Osteocyte (in vitro differentiated cells): ENCODE measurements around the gene UBAP2. TPM values are rescaled to one million over a fixed set of nuclear protein-coding genes. Genes with fewer than 3 reads are reported as not detected.

Source experiments
- DNase-seq: peaks from one replicate; pipeline ENCODE4 v3.0.0; 2021; ENCODE audit warnings: mixed read lengths; ENCODE audit not compliant: unreplicated experiment; ENCODE audit errors: extremely low spot score
- H3K27ac Mint-ChIP-seq: one replicate; pipeline ENCODE4 v1.8.0; 2021; ENCODE audit warnings: mild to moderate bottlenecking, mixed read lengths; ENCODE audit not compliant: unreplicated experiment
- H3K27me3 Mint-ChIP-seq: one replicate; pipeline ENCODE4 v1.8.0; 2021; ENCODE audit warnings: mixed read lengths; ENCODE audit not compliant: unreplicated experiment
- H3K36me3 Mint-ChIP-seq: one replicate; pipeline ENCODE4 v1.8.0; 2021; ENCODE audit warnings: mixed read lengths; ENCODE audit not compliant: unreplicated experiment
- H3K4me1 Mint-ChIP-seq: one replicate; pipeline ENCODE4 v1.8.0; 2021; ENCODE audit warnings: mixed read lengths; ENCODE audit not compliant: unreplicated experiment
- H3K4me3 Mint-ChIP-seq: one replicate; pipeline ENCODE4 v1.8.0; 2021; ENCODE audit warnings: mild to moderate bottlenecking, moderate library complexity, mixed read lengths; ENCODE audit not compliant: unreplicated experiment
- H3K9me3 Mint-ChIP-seq: one replicate; pipeline ENCODE4 v1.8.0; 2021; ENCODE audit warnings: mixed read lengths; ENCODE audit not compliant: unreplicated experiment
- CTCF ChIP-seq: fragments of 200-600 bp; sonication (generic); IDR thresholded peaks from 2 replicates; pipeline ENCODE4 v1.5.0; 2021; ENCODE audit warnings: antibody characterized with exemption, mild to moderate bottlenecking, moderate library complexity
- total RNA-seq: library from RNA; stranded (reverse); gene quantifications from 2 replicates; pipeline ENCODE4 v1.2.1, GENCODE V29; 2021

UBAP2 gene
- total RNA-seq, 1 donor from 2014 or later, result 39.9 TPM

GRCh38 chr9:34089311-34089710, 40.6 kb upstream of the UBAP2 start:
- TF ChIP-seq CTCF, result no peak

DNA sequence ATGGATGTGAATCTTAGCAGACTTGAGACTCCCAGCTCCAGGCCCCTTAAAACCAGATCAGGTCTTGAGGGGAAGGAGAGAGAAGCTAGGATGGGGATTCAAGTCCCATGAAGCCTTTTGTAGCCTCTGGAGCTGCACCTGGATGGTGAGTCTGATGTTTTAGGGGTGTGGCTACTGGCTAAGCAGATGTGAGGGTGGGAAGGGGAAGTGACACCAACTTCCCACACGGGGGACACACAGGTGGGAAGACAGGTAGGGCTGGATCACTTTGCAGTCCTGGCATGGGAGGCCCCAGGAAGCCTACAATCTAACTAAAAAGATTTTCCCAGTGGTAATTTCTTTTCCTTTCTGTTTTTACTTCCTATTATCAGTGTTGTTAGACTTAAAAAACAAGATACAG, 38.7 kb upstream of the UBAP2 start:
- no peak for DNase-seq
- peaks cover 10% of the 10 kb centered on the region for H3K4me1 Mint-ChIP-seq
- no peak overlapping the region for H3K27ac Mint-ChIP-seq
- no peaks in the 10 kb centered on the region for H3K9me3 Mint-ChIP-seq
- peaks cover 37% of the 10 kb centered on the region for H3K36me3 Mint-ChIP-seq
- no peak overlapping the region for H3K4me3 Mint-ChIP-seq
- H3K27me3 Mint-ChIP-seq, result no peaks in the 10 kb centered on the region
- no peak for TF ChIP-seq CTCF

More at GRCh38 chr9:34089311-34089710, 40.6 kb upstream of the UBAP2 start:
- no peak for DNase-seq
- H3K36me3 Mint-ChIP-seq, result peaks cover 46% of the 10 kb centered on the region
- H3K4me3 Mint-ChIP-seq, result no peak overlapping the region
- H3K4me1 Mint-ChIP-seq, result peaks cover 9% of the 10 kb centered on the region
- H3K27me3 Mint-ChIP-seq, result no peaks in the 10 kb centered on the region
- H3K27ac Mint-ChIP-seq, result peak overlapping the region; percentile 38
- H3K9me3 Mint-ChIP-seq, result no peaks in the 10 kb centered on the region

- H3K9me3 Mint-ChIP-seq, result no peaks in the 10 kb centered on the region
- H3K4me1 Mint-ChIP-seq, result peaks cover 10% of the 10 kb centered on the region
- H3K27ac Mint-ChIP-seq, result no peak overlapping the region
- peaks cover 34% of the 10 kb centered on the region for H3K36me3 Mint-ChIP-seq
- no peak for DNase-seq
- H3K27me3 Mint-ChIP-seq, result no peaks in the 10 kb centered on the region
- no peak overlapping the region for H3K4me3 Mint-ChIP-seq
- no peak for TF ChIP-seq CTCF
Measured at GRCh38 chr9:34086864-34087263, 38.2 kb upstream of the UBAP2 start.

- Mint-ChIP-seq H3K36me3 (peaks cover 30% of the 10 kb centered on the region), H3K4me1 (peaks cover 10% of the 10 kb centered on the region), H3K27me3 (no peaks in the 10 kb centered on the region), H3K4me3 (no peak overlapping the region), H3K9me3 (no peaks in the 10 kb centered on the region), H3K27ac (no peak overlapping the region)
- no peak for DNase-seq
- TF ChIP-seq CTCF, result no peak
Measured at GRCh38 chr9:34085581-34086500, 37.2 kb upstream of the UBAP2 start.

DNA sequence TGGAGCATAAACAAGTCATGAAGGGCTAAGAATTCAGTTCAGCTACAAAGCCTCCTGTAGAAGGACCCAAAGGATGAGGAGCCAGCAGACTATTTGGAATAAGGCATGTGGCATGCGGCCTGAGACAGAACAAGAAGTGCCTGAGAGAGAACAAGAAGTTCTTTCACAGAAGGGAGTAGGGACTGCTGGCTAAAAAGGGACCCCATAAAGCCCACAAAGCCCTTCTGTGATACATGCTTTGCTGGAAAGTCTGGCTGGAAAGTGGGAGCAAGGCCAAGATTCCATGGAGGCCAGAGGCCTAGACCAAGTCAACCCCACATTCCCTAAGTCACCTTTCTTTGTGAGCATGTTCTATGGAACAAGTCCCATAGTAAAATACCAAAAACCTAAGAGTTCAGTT, 35.9 kb upstream of the UBAP2 start:
- H3K4me1 Mint-ChIP-seq, result peaks cover 10% of the 10 kb centered on the region
- no peaks in the 10 kb centered on the region for H3K27me3 Mint-ChIP-seq
- H3K27ac Mint-ChIP-seq, result peak overlapping the region; percentile 24
- no peaks in the 10 kb centered on the region for H3K9me3 Mint-ChIP-seq
- no peak overlapping the region for H3K4me3 Mint-ChIP-seq
- H3K36me3 Mint-ChIP-seq, result peaks cover 27% of the 10 kb centered on the region
- TF ChIP-seq CTCF, result no peak
- no peak for DNase-seq
